Measurements from ENCODE around the gene DOK5. TPM values are rescaled to one million over a fixed set of nuclear protein-coding genes. Genes with fewer than 3 reads are reported as not detected.

DOK5 gene
- total and polyA plus RNA-seq, 2 donors (not counting 3 experiments of a cell fraction or from before 2014, with no cell fraction given) = 3.5 to 14.2 TPM

- Histone ChIP-seq H2AFZ (ENCODE audit: low read depth, low read length) (no peak overlapping the region), H3K27me3 (ENCODE audit: control insufficient read depth in 2 of 2, insufficient read depth in 2 of 2, low read length in 2 of 2) (no peaks in the 10 kb centered on the region), H3K36me3 (ENCODE audit: control insufficient read depth in 2 of 2, extremely low read depth in 1 of 2, insufficient read depth in 2 of 2, low read length in 2 of 2) (no peaks in the 10 kb centered on the region), H3K9me1 (replicated peaks; ENCODE audit: control insufficient read depth, extremely low read depth, insufficient read depth, low read length) (no peaks in the 10 kb centered on the region), H3K4me2 (ENCODE audit: insufficient read depth, low read length) (no peak overlapping the region), H3K4me1 (ENCODE audit: control insufficient read depth, extremely low read depth, insufficient read depth, low read length) (no peaks in the 10 kb centered on the region), H3K79me2 (ENCODE audit: control insufficient read depth, insufficient read depth, low read length) (no peaks in the 10 kb centered on the region), H3K9me3 (replicated peaks; ENCODE audit: control insufficient read depth, insufficient read depth, low read length) (no peaks in the 10 kb centered on the region), H3K27ac (ENCODE audit: insufficient read depth, low read depth, low read length) (no peak overlapping the region), H4K20me1 (replicated peaks; ENCODE audit: control insufficient read depth, extremely low read depth, insufficient read depth, low read length) (no peaks in the 10 kb centered on the region), H3K4me3 (replicated peaks in 1 of 3; ENCODE audit: insufficient read depth in 1 of 3, low read depth in 1 of 3, low read length in 3 of 3) (no peak overlapping the region), H3K9ac (replicated peaks; ENCODE audit: extremely low read depth, insufficient read depth, low read length) (no peak overlapping the region)
- FAIRE-seq = no peak
- TF ChIP-seq FOS (IDR thresholded peaks at IDR 0.05; ENCODE audit: borderline replicate concordance, insufficient read depth, low read length) (no peak), GATA2 (IDR thresholded peaks at IDR 0.05; ENCODE audit: insufficient read depth, insufficient read length, low read depth, low read length) (no peak)
- TF ChIP-seq, protein P1, sequence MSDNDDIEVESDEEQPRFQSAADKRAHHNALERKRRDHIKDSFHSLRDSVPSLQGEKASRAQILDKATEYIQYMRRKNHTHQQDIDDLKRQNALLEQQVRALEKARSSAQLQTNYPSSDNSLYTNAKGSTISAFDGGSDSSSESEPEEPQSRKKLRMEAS (IDR thresholded peaks at IDR 0.05; ENCODE audit: insufficient read depth, insufficient read length) = no peak
- intact Hi-C loops (cut with micrococcal nuclease) = no loop called here
- dilution Hi-C loops (cut with MboI; ENCODE audit: extremely low pct_ligation_motif_present, low sequenced_read_pairs) = no loop called here
- CTCF ChIA-PET = no interaction called here
- POLR2A ChIA-PET = no interaction called here
- DNase-seq (ENCODE audit: low read depth, low spot score) = no peak
- no TSS peak for BruUV-seq (replicated peaks)
These were observed 223.0 kb downstream of the DOK5 start for GRCh38 chr20:54698373-54698772.
